Heart left ventricle (tissue), 16 donors: Measurements from ENCODE around the gene ITPRIPL1. TPM values are rescaled to one million over a fixed set of nuclear protein-coding genes. Genes with fewer than 3 reads are reported as not detected.

Source experiments
- ATAC-seq, 4 donors: fragments of 200-7000 bp; cut with Tn5 transposase; one replicate each; pipeline ENCODE4 v1.9.1; 2020 to 2022; ENCODE audit warnings: moderate library complexity in 4 of 4, mild to moderate bottlenecking in 3 of 4, moderate number of reproducible peaks in 1 of 4
- DNase-seq, 5 donors: peaks; one replicate each; pipeline ENCODE4 v3.0.0-alpha.2; 2020
- H3K27ac ChIP-seq, 12 donors: fragments of 200-600 bp; sonication (generic) in 4 of 12; one replicate each; pipeline versions ENCODE4 v1.5.0 to v1.8.0; 2016 to 2022; ENCODE audit warnings: mild to moderate bottlenecking in 2 of 12
- H3K27me3 ChIP-seq, 9 donors: fragments of 200-600 bp; sonication (generic) in 2 of 9; one replicate each; pipeline versions ENCODE4 v1.5.1 to v1.8.0; 2016 to 2022; ENCODE audit warnings: mild to moderate bottlenecking in 3 of 9
- H3K36me3 ChIP-seq, 9 donors: fragments of 200-600 bp; sonication (generic) in 2 of 9; one replicate each; pipeline versions ENCODE4 v1.5.0 to v1.8.0; 2018 to 2022; ENCODE audit warnings: mild to moderate bottlenecking in 2 of 9
- H3K4me1 ChIP-seq, 12 donors: fragments of 200-600 bp; sonication (generic) in 4 of 12; one replicate each; pipeline versions ENCODE4 v1.5.0 to v1.8.0; 2016 to 2022; ENCODE audit warnings: mild to moderate bottlenecking in 3 of 12
- H3K4me3 ChIP-seq, 12 donors: fragments of 200-600 bp; sonication (generic) in 4 of 12; one replicate each; pipeline versions ENCODE4 v1.5.0 to v1.8.0; 2017 to 2022; ENCODE audit warnings: mild to moderate bottlenecking in 9 of 12, moderate library complexity in 4 of 12
- H3K9me3 ChIP-seq, 12 donors: fragments of 200-600 bp; sonication (generic) in 4 of 12; one replicate each; pipeline versions ENCODE4 v1.5.0 to v1.8.0; 2016 to 2022; ENCODE audit warnings: mild to moderate bottlenecking in 1 of 12
- CTCF ChIP-seq, 12 donors: fragments of 200-600 bp; sonication (generic) in 4 of 12; IDR thresholded peaks; one replicate each; pipeline versions ENCODE4 v1.5.0 to v1.8.0; 2018 to 2022; ENCODE audit warnings: antibody characterized with exemption in 12 of 12, mild to moderate bottlenecking in 5 of 12
- POLR2A ChIP-seq, 2 donors: fragments of 450-650 bp; IDR thresholded peaks; one replicate each; pipeline ENCODE4 v1.6.1; 2017; ENCODE audit warnings: antibody characterized with exemption in 2 of 2, mild to moderate bottlenecking in 2 of 2, moderate library complexity in 2 of 2
- WGBS, 4 donors: extraction: QIAGEN DNeasy Blood & Tissue Kit in 2 of 4; methylation state at CpG; one replicate each; pipeline versions ENCODE4 v1.1.5 to v1.1.7; 2013 to 2018; 5-methylcytosine and 5-hydroxymethylcytosine counted together
- intact Hi-C, 10 donors: fragments of 100-400 bp; cut with DNase I; formaldehyde crosslinking; loops; one replicate each; pipeline versions ENCODE4 v1.11.1 to v1.14.2; 2022
- polyA plus RNA-seq, 2 donors: library from polyadenylated mRNA; stranded (reverse); fragments of 200-250 nt; gene quantifications; one replicate each; pipeline ENCODE4 v1.2.3, GENCODE V29; 2013
- total RNA-seq, 9 donors: library from RNA; depleted of rRNA in 2 of 9; stranded (reverse); fragments of >200 nt in 2 of 9; fragmentation: NEBNext Ultra II Directional in 3 of 9; extraction: Animal tissue kit (Norgen Biotek cat#: 25700) in 3 of 9; gene quantifications; one replicate each; pipeline versions ENCODE4 v1.1.0 to v1.2.4, GENCODE V29; 2016 to 2023
- donor health status: ischemic (EF 13 %, LVEDD 7.1; RV severe dilation, severe dysfunction).
- donor health status: healthy with polysubstance abuse.
- donor health status: DM: no; HTN: yes; CAD: no.
- donor health status: DM: no; HTN: no; CAD: no.
- donor health status: ischemic (EF 25% LVEDD 6.9; RV normal size, moderate dysfunction).
- donor health status: ischemic (EF 25% LVEDD 5.7; RV mildly dilated, moderate dysfunction).
- donor health status: healthy.
- donor health status: DM: yes; HTN: yes; CAD: no.
- donor health status: ischemic (EF 35%, LVEDD 5.7; RV mildly dilated, moderate dysfunction).
- donor health status: nonischemic (EF 11% LVEDD 7.7; RV severe dilation, severe dysfunction).
- donor health status: DM: yes; HTN: yes; CAD: no.
- donor health status: PGD.
- donor health status: ischemic (EF 29% LVEDD 5.4; RV normal size, mild dysfunction).
- donor health status: nonischemic (EF 23%, LVEDD 6.1; RV moderate dilation, normal function).

ITPRIPL1 gene
- total and polyA plus RNA-seq, 11 donors = 0.65 to 3.8 (median 1.5) TPM

GRCh38 chr2:96354492-96354891 is 29.4 kb downstream of the ITPRIPL1 start:
- no peak for TF ChIP-seq POLR2A (IDR thresholded peaks at IDR 0.05)
- TF ChIP-seq CTCF (IDR thresholded peaks at IDR 0.05) = no peak
- ATAC-seq (no peak), DNase-seq (no peak)
- Histone ChIP-seq H3K4me3 (no peak overlapping the region), H3K27ac (peak overlapping the region in 9 of 12 donors; percentile 16 to 89 (median 68)), H3K36me3 (peaks cover 0 to 5% (median 0%) of the 10 kb centered on the region in 9 donors), H3K9me3 (no peaks in the 10 kb centered on the region), H3K4me1 (peaks cover 0 to 34% (median 17%) of the 10 kb centered on the region in 12 donors), H3K27me3 (no peaks in the 10 kb centered on the region)
- 87 to 95% (median 92%) methylated on average over 4 of the region's 4 CpGs for WGBS, 4 donors
- intact Hi-C loops = loop anchor here in 3 of 10 donors (1.0 to 5.0 kb wide), 2 partner anchors 24 to 47 kb away; partner anchors contain the start of gene SNRNP200 (in 2 of the 3)

GRCh38 chr2:96356889-96357288 is 31.8 kb downstream of the ITPRIPL1 start:
- H3K9me3 ChIP-seq = no peaks in the 10 kb centered on the region
- peak overlapping the region in 1 of 12 donors; percentile 42 for H3K27ac ChIP-seq
- no peaks in the 10 kb centered on the region for H3K27me3 ChIP-seq
- H3K4me3 ChIP-seq = no peak overlapping the region
- DNase-seq = peak in 1 of 5 donors; percentile 56
- TF ChIP-seq POLR2A (IDR thresholded peaks at IDR 0.05) = no peak
- WGBS, 4 donors = 41 to 57% (median 51%) methylated on average over 6 of the region's 6 CpGs
- H3K4me1 ChIP-seq = peaks cover 0 to 34% (median 17%) of the 10 kb centered on the region in 12 donors
- H3K36me3 ChIP-seq = peaks cover 0 to 4% (median 0%) of the 10 kb centered on the region in 9 donors
- intact Hi-C loops = no loop called here
- ATAC-seq = peak; percentile 68 to 87 (median 73)

GRCh38 chr2:96359310-96359709 is 34.2 kb downstream of the ITPRIPL1 start:
- no peak for TF ChIP-seq POLR2A (IDR thresholded peaks at IDR 0.05)
- peak in 7 of 12 donors; percentile 15 to 49 (median 29) for TF ChIP-seq CTCF (IDR thresholded peaks at IDR 0.05)
- Histone ChIP-seq H3K4me3 (no peak overlapping the region), H3K27ac (no peak overlapping the region), H3K27me3 (no peaks in the 10 kb centered on the region), H3K9me3 (no peaks in the 10 kb centered on the region), H3K36me3 (peaks cover 0 to 17% (median 0%) of the 10 kb centered on the region in 9 donors), H3K4me1 (peaks cover 0 to 17% (median 2%) of the 10 kb centered on the region in 12 donors)
- ATAC-seq = peak in 3 of 4 donors; percentile 57 to 64 (median 59)
- WGBS, 4 donors = 54 to 76% (median 73%) methylated on average over 2 of the region's 2 CpGs
- intact Hi-C loops = loop anchor here in 1 of 10 donors (2.0 kb wide), 1 partner anchor 149 kb away; no protein-coding TSS in a partner anchor
- peak in 1 of 5 donors; percentile 52 for DNase-seq

GRCh38 chr2:96359866-96360265 is 34.7 kb downstream of the ITPRIPL1 start:
- Histone ChIP-seq H3K4me1 (peaks cover 0 to 12% (median 0%) of the 10 kb centered on the region in 12 donors), H3K36me3 (peaks cover 0 to 17% (median 0%) of the 10 kb centered on the region in 9 donors), H3K4me3 (no peak overlapping the region), H3K27me3 (no peaks in the 10 kb centered on the region), H3K27ac (no peak overlapping the region), H3K9me3 (no peaks in the 10 kb centered on the region)
- ATAC-seq (no peak), DNase-seq (no peak)
- no peak for TF ChIP-seq CTCF (IDR thresholded peaks at IDR 0.05)
- TF ChIP-seq POLR2A (IDR thresholded peaks at IDR 0.05) = no peak
- intact Hi-C loops = loop anchor here in 1 of 10 donors (2.0 kb wide), 1 partner anchor 149 kb away; no protein-coding TSS in a partner anchor
- WGBS, 4 donors = 77 to 88% (median 82%) methylated on average over 1 of the region's 1 CpG
